Body of pancreas (tissue), 4 donors: ENCODE data around the gene KIFC3. TPM values are rescaled to one million over a fixed set of nuclear protein-coding genes. Genes with fewer than 3 reads are reported as not detected.
"Not testable (repeated sequence)": the region's sequence is repeated elsewhere in the genome, so short reads cannot be mapped to it uniquely, and the experiment has no call there.

Experiments
- ATAC-seq: fragments of 150-250 bp; one replicate; pipeline ENCODE4 v1.9.1; 2016
- DNase-seq, 4 donors: peaks; one replicate each; pipeline ENCODE4 v3.0.0-alpha.2; 2019
- H3K27ac ChIP-seq, 4 donors: fragments of 200-600 bp; sonication (generic); 1 replicate in 3 of 4; 2 replicates in 1 of 4; pipeline versions ENCODE4 v1.5.1 to v1.6.1; 2016 to 2019; ENCODE audit warnings: mild to moderate bottlenecking in 1 of 4, mixed read lengths in 1 of 4, moderate library complexity in 1 of 4
- H3K27me3 ChIP-seq, 2 donors: fragments of 200-600 bp; sonication (generic); one replicate each; pipeline ENCODE4 v1.6.0; 2016; ENCODE audit warnings: mild to moderate bottlenecking in 1 of 2
- H3K36me3 ChIP-seq, 2 donors: fragments of 200-600 bp; sonication (generic); replicated peaks in 1 of 2; 2 replicates each; pipeline ENCODE4 v1.5.1; 2016; ENCODE audit warnings: low read depth in 2 of 2; ENCODE audit not compliant: insufficient read depth in 1 of 2
- H3K4me1 ChIP-seq: fragments of 200-600 bp; sonication (generic); one replicate; pipeline ENCODE4 v1.6.0; 2016
- H3K4me3 ChIP-seq, 2 donors: fragments of 200-600 bp; sonication (generic); 1 replicate in 1 of 2; 2 replicates in 1 of 2; pipeline ENCODE4 v1.5.1; 2016 to 2019
- H3K9me3 ChIP-seq, 3 donors: fragments of 200-600 bp; sonication (generic); 1 replicate in 2 of 3; 2 replicates in 1 of 3; pipeline ENCODE4 v1.5.1; 2016
- CTCF ChIP-seq, 7 experiments: fragments of 450-650 bp in 4 of 7; fragments of 200-600 bp in 3 of 7; sonication (generic) in 3 of 7; IDR thresholded peaks; one replicate each; pipeline ENCODE4 v1.5.1; 2016 to 2019; ENCODE audit warnings: antibody characterized with exemption in 7 of 7
- POLR2A ChIP-seq, 3 donors: fragments of 450-650 bp; IDR thresholded peaks; one replicate each; pipeline ENCODE4 v1.6.1; 2016; ENCODE audit warnings: antibody characterized with exemption in 3 of 3, mild to moderate bottlenecking in 2 of 3
- WGBS, 2 donors: methylation state at CpG; one replicate each; pipeline ENCODE4 v1.1.5; 2017; 5-methylcytosine and 5-hydroxymethylcytosine counted together
- intact Hi-C: fragments of 100-400 bp; cut with DNase I; formaldehyde crosslinking; loops from one replicate; pipeline ENCODE4 v1.15.1; 2023
- total RNA-seq, 2 donors: library from RNA; depleted of rRNA; stranded (reverse); fragments of >200 nt; gene quantifications; one replicate each; pipeline ENCODE4 v1.1.0, GENCODE V29; 2016

The KIFC3 gene
- total RNA-seq, 2 donors from 2014 or later: 120 to 205 TPM

GRCh38 chr16:57815987-57816745, 13.9 kb upstream of the KIFC3 start:
- ATAC-seq (peak; percentile 95), DNase-seq (peak; percentile 86 to 94 (median 91))
- Histone ChIP-seq H3K9me3 (no peaks in the 10 kb centered on the region), H3K4me3 (no peak overlapping the region), H3K36me3 (no peaks in the 10 kb centered on the region), H3K27me3 (no peaks in the 10 kb centered on the region), H3K4me1 (peaks cover 50% of the 10 kb centered on the region), H3K27ac (peak overlapping the region; percentile 77 to 89 (median 83))
- intact Hi-C loops: no loop called here
- no peak for TF ChIP-seq CTCF (IDR thresholded peaks at IDR 0.05)
- peak in 2 of 3 donors; percentile 18 to 32 for TF ChIP-seq POLR2A (IDR thresholded peaks at IDR 0.05)
- WGBS, 2 donors: 9 to 16% methylated on average over 9 to 16 of the region's 16 CpGs

GRCh38 chr16:57814896-57815295, 12.6 kb upstream of the KIFC3 start:
- Histone ChIP-seq H3K27ac (no peak overlapping the region), H3K27me3 (no peaks in the 10 kb centered on the region), H3K4me1 (peaks cover 56% of the 10 kb centered on the region), H3K4me3 (no peak overlapping the region), H3K9me3 (no peaks in the 10 kb centered on the region), H3K36me3 (no peaks in the 10 kb centered on the region)
- 81 to 91% methylated on average over 2 to 3 of the region's 3 CpGs for WGBS, 2 donors
- TF ChIP-seq CTCF (IDR thresholded peaks at IDR 0.05) (no peak), POLR2A (IDR thresholded peaks at IDR 0.05) (no peak)
- DNase-seq: no peak
- ATAC-seq: no peak
- intact Hi-C loops: no loop called here

DNA sequence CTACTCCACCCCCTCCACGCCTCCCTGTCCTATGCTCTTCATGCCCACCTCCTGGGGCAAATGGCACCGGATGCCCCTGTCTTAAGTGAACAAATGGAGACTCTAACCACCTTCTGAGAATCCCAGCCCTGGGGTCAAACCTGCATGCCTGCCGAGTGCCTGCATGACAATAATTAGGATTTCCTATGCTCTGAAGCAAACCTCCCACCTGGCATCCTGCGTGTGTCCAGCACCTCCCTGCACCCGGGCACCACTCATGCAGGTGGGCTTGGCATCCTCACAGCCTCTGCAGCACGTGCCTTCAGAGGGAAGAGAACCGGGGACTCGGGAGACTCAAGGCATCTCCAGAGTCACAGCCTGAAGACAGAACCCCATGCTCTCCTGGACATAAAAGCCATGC, 11.2 kb upstream of the KIFC3 start:
- intact Hi-C loops: no loop called here
- 94 to 95% methylated on average over 7 to 8 of the region's 8 CpGs for WGBS, 2 donors
- H3K4me1 ChIP-seq: peaks cover 57% of the 10 kb centered on the region
- no peaks in the 10 kb centered on the region for H3K36me3 ChIP-seq
- TF ChIP-seq CTCF (IDR thresholded peaks at IDR 0.05) (no peak), POLR2A (IDR thresholded peaks at IDR 0.05) (no peak)
- ATAC-seq (no peak), DNase-seq (no peak)
- H3K9me3 ChIP-seq: no peaks in the 10 kb centered on the region
- no peak overlapping the region for H3K27ac ChIP-seq
- H3K4me3 ChIP-seq: no peak overlapping the region
- H3K27me3 ChIP-seq: no peaks in the 10 kb centered on the region

GRCh38 chr16:57811340-57811739, 9.0 kb upstream of the KIFC3 start:
- H3K9me3 ChIP-seq, H3K4me3 ChIP-seq, H3K27me3 ChIP-seq, ATAC-seq, intact Hi-C loops, H3K36me3 ChIP-seq, DNase-seq: not testable (repeated sequence)
- Histone ChIP-seq H3K27ac (peak overlapping the region in 3 of 4 donors; percentile 82 to 96 (median 93)), H3K4me1 (peaks cover 53% of the 10 kb centered on the region)
- 86 to 87% methylated on average over 7 to 8 of the region's 8 CpGs for WGBS, 2 donors

GRCh38 chr16:57810197-57811031, 8.1 kb upstream of the KIFC3 start:
- Histone ChIP-seq H3K4me3 (no peak overlapping the region), H3K27me3 (no peaks in the 10 kb centered on the region), H3K27ac (peak overlapping the region; percentile 59 to 96 (median 88)), H3K9me3 (no peaks in the 10 kb centered on the region), H3K36me3 (no peaks in the 10 kb centered on the region), H3K4me1 (peaks cover 44% of the 10 kb centered on the region)
- TF ChIP-seq CTCF (IDR thresholded peaks at IDR 0.05) (no peak), POLR2A (IDR thresholded peaks at IDR 0.05) (peak; percentile 42 to 78 (median 72))
- ATAC-seq (peak; percentile 83), DNase-seq (peak; percentile 85 to 94 (median 92))
- 24 to 39% methylated on average over 3 to 14 of the region's 14 CpGs for WGBS, 2 donors
- intact Hi-C loops: no loop called here
